GM21529 (cell line): ENCODE results near the gene ZYG11B.
"Not testable (repeated sequence)": the region's sequence is repeated elsewhere in the genome, so short reads cannot be mapped to it uniquely, and the experiment has no call there.

Source experiments
- ATAC-seq: cut with Tn5 transposase; IDR thresholded peaks from one replicate; pipeline ENCODE4 v1.9.1; 2021; ENCODE audit not compliant: unreplicated experiment

ZYG11B gene

GRCh38 chr1:52751589-52752483 lies 25.6 kb downstream of the ZYG11B start:
- no peak for ATAC-seq

GRCh38 chr1:52752484-52752826 lies 26.2 kb downstream of the ZYG11B start:
- ATAC-seq = no peak

- no peak for ATAC-seq
Observed at GRCh38 chr1:52753169-52753568, 26.9 kb downstream of the ZYG11B start.

- ATAC-seq = no peak
Observed at GRCh38 chr1:52756020-52756419, 29.8 kb downstream of the ZYG11B start.

- ATAC-seq = no peak
Observed at GRCh38 chr1:52759908-52760307, 33.7 kb downstream of the ZYG11B start.

GRCh38 chr1:52767596-52768280 lies 41.5 kb downstream of the ZYG11B start:
- ATAC-seq = no peak

GRCh38 chr1:52769346-52770033 lies 43.2 kb downstream of the ZYG11B start:
- ATAC-seq = no peak

- no peak for ATAC-seq
Observed at GRCh38 chr1:52771384-52771783, 45.1 kb downstream of the ZYG11B start.

- ATAC-seq = no peak
Observed at GRCh38 chr1:52786148-52786547, 59.9 kb downstream of the ZYG11B start.

GRCh38 chr1:52790429-52790828 lies 64.2 kb downstream of the ZYG11B start:
- ATAC-seq = not testable (repeated sequence)

- ATAC-seq = no peak
Observed at GRCh38 chr1:52792036-52792435, 65.8 kb downstream of the ZYG11B start.

GRCh38 chr1:52793717-52794116 lies 67.5 kb downstream of the ZYG11B start:
- ATAC-seq = not testable (repeated sequence)

GRCh38 chr1:52795464-52795863 lies 69.2 kb downstream of the ZYG11B start:
- no peak for ATAC-seq

GRCh38 chr1:52798331-52798730 lies 72.1 kb downstream of the ZYG11B start:
- ATAC-seq = no peak

GRCh38 chr1:52801011-52801410 lies 74.8 kb downstream of the ZYG11B start:
- ATAC-seq = no peak

GRCh38 chr1:52804083-52804482 lies 77.8 kb downstream of the ZYG11B start:
- ATAC-seq = not testable (repeated sequence)

GRCh38 chr1:52814465-52814864 lies 88.2 kb downstream of the ZYG11B start:
- ATAC-seq = no peak

GRCh38 chr1:52820830-52821229 lies 94.6 kb downstream of the ZYG11B start:
- not testable (repeated sequence) for ATAC-seq

GRCh38 chr1:52825868-52826267 lies 99.6 kb downstream of the ZYG11B start:
- no peak for ATAC-seq

- ATAC-seq = no peak
Observed at GRCh38 chr1:52834798-52835197, 108.5 kb downstream of the ZYG11B start.

GRCh38 chr1:52836035-52836434 lies 109.8 kb downstream of the ZYG11B start:
- no peak for ATAC-seq

- ATAC-seq = not testable (repeated sequence)
Observed at GRCh38 chr1:52839175-52839574, 112.9 kb downstream of the ZYG11B start.
